ELF-1 (cell line): Measurements from ENCODE around the gene C11orf54.

Experiments used
- DNase-seq: peaks from one replicate; pipeline ENCODE4 v3.0.0-alpha.2; 2016; ENCODE audit warnings: low read depth, low spot score

C11orf54 gene

GRCh38 chr11:93741094-93741881, at the start of gene C11orf54, which contains the start of gene TAF1D:
C11orf54 (plus strand) TSS chr11:93741672; CDS start chr11:93747394, 5,722 bp downstream.
TAF1D (minus strand) TSS chr11:93741495; CDS start chr11:93739304, 2,191 bp downstream.
- peak; percentile 98 for DNase-seq

DNA sequence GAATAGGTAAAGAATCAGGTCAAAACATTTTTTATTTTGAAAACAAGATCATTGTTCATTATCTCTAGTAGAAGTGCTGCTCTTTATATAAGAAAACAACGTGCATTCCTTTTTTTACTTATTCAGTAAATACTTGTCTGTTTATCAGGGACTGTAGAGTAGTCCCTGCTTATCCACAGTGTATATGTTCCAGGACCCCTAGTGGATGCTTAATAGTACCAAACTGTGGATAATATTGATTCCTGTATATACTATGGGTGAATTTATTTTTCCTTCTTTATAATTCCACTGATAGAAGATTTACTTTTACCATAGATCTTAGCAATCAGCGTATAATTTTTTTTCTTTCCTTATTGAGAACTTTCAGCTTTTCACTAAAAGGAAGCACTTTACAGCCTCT, 47.4 kb upstream of the C11orf54 start:
- no peak for DNase-seq

DNA sequence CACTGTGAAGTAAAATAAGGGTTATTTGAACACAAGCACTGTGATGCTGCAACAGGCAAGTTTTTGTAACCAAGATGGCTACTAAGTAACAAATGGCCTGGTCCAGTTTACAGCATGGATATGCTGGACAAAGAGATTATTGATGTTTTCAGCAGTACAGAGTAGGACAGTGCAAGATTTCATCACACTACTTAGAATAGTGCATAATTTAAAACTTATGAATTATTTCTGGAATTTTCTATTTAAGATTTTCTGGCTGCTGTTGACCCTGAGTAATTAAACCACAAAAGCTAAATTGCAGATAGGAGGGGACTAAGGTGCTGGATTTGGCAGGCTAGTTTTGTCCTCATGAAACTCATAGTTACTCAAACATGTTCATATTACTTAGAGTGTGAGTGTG, 46.9 kb upstream of the C11orf54 start:
- no peak for DNase-seq

- no peak for DNase-seq
Observed at GRCh38 chr11:93697611-93698010, 43.9 kb upstream of the C11orf54 start.

- no peak for DNase-seq
Observed at GRCh38 chr11:93700830-93701229, 40.6 kb upstream of the C11orf54 start.

GRCh38 chr11:93704237-93704636, 37.2 kb upstream of the C11orf54 start:
- DNase-seq, result peak; percentile 18

- DNase-seq, result no peak
Observed at GRCh38 chr11:93710239-93710638, 31.2 kb upstream of the C11orf54 start.

DNA sequence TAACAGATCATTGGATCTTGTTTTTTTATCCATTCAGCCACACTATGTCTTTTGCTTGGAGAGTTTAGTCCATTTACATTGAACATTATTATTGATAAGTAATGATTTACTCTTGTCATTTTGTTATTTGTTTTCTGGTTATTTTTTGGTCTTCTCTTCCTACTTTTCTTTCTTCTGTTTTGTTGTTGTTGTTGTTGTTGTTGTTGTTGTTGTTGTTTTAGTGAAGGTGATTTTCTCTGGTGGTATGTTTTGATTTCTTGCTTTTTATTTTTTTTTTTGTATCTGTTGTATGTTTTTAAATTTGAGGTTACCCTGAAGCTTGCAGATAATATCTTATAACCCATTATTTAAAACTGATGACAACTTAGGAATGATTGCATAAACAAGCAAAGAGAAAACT, 28.8 kb upstream of the C11orf54 start:
- no peak for DNase-seq

- DNase-seq, result no peak
Observed at GRCh38 chr11:93715797-93716396, 25.6 kb upstream of the C11orf54 start.

GRCh38 chr11:93717501-93717900, 24.0 kb upstream of the C11orf54 start:
- DNase-seq, result no peak

DNA sequence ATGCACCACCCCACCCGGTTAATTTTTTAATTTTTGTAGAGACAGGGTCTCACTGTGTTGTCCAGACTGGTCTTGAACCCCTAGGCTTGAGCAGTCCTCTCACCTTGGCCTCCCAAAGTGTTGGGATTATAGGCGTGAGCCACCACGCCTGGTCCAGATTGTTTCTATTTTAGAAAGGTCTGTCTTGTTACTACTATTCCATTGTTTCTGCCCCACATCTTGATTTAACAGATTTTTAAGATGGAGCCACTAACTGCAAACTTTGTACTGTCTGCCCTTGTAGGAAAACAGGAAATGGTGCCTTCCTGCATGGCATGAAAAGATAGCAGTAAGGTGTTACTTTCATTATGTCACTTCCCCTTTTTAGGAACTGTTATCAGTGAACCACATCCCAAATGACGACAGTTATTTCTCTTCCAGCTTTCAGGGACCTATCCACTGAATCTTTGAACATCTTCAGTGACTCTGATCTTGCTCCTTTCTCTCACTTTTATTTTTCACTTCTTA, 23.4 kb upstream of the C11orf54 start:
- no peak for DNase-seq

GRCh38 chr11:93719310-93719709, 22.2 kb upstream of the C11orf54 start:
- no peak for DNase-seq

DNA sequence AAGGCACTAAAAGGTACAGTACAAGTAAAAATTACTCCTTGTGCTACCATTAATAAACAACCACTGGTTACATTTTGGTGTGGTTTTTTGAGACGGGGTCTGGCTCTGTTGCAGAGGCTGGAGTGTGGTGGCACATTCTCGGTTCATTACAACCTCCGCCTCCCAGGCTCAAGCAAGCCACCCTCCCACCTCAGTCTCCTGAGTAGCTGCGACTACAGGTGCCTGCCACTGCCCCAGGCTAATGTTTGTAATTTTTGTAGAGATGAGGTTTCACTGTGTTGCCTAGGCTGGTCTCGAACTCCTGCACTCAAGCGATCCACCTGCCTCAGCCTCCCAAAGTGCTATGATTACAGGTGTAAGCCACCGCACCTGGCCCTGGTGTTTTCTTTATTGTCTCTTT, 20.9 kb upstream of the C11orf54 start:
- peak; percentile 40 for DNase-seq

DNA sequence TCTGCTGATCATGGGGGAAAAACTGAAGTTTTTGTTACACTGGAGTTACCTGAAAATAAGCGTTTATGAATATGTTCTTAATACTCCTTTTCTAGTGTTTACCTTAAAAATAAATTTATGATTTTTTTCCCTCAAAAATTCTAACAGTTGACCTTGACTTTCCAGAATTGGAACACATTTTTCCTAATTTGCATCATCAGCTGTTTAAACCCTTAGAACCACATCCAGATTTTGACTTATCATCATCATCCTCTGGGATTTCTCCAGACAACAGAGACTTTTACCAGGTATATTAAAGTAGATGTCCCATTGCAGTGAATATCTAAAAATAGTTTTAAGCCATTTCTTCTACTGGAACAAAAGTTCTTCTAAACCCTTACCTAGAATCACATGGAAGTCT, 17.4 kb upstream of the C11orf54 start:
- no peak for DNase-seq

DNA sequence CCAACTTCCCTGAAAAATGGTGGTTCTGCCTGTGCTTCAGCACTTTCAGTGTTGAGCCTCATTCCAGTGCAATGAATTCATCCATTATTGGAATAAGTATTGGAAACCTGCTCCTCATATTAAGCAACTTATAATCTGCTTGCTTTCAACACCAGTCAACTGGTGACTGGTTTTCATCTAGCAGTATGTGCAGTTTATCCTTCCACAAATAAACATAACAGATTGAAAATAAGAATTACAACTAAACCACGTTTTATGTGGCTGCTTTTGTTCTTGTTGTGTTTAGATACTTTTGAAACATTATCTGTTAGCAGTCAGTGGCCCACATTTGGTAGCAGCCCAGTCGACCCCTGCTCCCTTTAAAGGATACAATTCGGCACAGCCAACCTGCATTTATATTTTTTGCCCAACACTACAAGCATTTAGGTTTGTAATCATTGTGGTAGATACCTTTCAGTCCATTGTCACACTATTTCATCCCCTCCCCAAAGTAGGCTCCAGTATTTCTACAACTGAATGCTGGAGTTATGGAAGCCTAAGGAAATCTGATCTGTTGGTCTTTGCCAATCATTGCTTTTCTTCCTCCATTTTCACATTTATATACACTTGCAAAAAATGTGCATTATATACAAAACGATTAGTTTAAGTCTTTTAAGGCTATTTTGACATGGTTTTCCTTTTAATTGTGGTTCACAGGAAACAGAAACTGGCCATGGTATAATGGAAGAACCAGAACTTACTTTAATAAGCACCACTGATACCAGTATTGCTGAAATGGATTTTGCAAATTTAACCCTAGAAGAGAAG, 13.3 kb upstream of the C11orf54 start:
- DNase-seq, result peak; percentile 5

GRCh38 chr11:93728792-93729128, 12.7 kb upstream of the C11orf54 start:
- DNase-seq, result no peak

- peak; percentile 25 for DNase-seq
Observed at GRCh38 chr11:93729129-93729616, 12.3 kb upstream of the C11orf54 start.

DNA sequence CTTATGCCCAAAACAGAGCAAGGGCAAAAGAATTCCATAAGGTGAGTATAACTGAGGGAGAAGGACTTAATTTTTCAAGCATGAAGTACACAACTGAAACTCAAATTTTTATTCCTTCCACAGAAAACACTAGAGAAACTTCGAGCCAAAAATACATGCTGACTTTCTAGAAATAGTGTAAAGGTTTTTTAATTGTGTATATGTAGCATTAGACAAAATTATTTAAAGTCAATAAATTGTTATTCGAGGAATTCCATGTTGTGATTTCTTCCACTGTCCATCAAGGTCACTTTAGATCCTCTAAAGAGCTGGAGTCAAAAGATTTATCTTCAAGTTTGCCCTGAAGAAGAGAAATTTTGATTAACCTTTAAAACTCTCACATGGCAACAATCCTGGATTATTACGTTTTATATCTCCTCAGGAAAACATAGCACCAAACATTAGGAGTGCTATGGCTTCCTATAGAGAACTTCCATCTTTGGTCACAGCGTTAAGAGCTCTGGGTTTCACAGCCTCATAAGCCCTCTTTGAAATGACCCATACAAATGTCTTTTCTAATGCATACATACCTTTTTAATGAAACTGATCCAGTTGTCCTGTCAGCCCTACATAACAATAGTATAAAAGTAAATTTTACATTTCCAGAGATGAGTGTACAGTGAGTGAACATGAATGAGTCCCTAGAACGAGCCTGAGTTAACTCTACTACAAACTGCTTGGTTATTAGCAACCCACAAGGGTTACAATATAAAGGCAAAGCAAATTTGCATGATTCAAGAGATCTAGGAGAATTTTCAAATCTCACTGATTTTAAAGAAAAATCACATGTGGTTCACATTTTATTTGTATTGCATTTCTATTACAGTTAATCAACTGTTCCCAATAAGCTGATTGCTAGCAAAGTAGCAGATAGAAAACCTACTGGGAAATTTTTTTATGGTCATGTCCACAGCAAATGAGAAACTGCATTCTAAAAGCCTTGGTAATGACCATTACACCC, 11.1 kb upstream of the C11orf54 start:
- no peak for DNase-seq

DNA sequence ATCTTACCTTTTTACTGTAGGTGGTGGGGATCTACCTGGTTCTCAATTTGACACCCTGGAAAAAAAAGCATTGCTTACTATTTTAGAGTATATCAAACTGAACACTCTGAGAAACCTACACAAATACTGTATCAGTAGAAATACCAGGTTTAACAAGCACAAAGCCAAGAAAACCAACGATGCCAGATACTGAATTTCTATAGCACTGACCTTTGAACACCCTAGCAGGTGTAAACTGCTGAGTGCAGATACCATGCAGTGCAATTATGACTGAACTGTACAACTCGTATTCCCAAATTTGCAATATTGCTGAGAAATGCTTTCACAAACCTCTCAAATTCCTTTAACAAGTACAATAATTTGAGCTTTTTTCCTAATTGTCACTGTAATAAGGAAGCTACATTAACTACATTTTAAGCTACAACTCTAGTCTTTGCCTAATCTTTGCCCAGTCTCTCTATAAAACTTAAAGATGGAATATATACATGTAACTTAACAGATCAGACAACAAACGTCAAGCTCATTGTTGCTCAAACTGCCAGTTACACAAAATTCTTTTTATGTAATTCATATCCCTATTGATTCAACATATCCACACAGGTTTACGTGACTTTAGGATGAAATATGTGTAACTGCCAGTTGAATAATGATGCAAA, 9.1 kb upstream of the C11orf54 start:
- DNase-seq, result no peak

- DNase-seq, result no peak
Observed at GRCh38 chr11:93733474-93733873, 8.0 kb upstream of the C11orf54 start.
